K562 (cell line): ENCODE results near the gene KRTAP10-6. TPM values are rescaled to one million over a fixed set of nuclear protein-coding genes. Genes with fewer than 3 reads are reported as not detected.

Experiments used
- ATAC-seq: fragments of 200-7000 bp; cut with Tn5 transposase; 3 replicates; pipeline ENCODE4 v1.9.1; 2020; ENCODE audit warnings: moderate library complexity
- BruUV-seq: library from RNA; stranded (reverse); fragments of 400-500 nt; replicated peaks from 2 replicates; lab custom pipeline; 2021; lab: Mats Ljungman, UMichigan
- CTCF ChIA-PET: fragments of 300-600 bp; formaldehyde crosslinking; extraction: SDS; loops from one replicate; lab custom pipeline; 2021; ENCODE audit warnings: low intra/inter-chr PET ratio; lab: Yijun Ruan, JAX
- POLR2A ChIA-PET: fragments of 300-600, 350-650 bp; sonication (Branson Sonifier 250); formaldehyde crosslinking; extraction: SDS; loops from one replicate; lab custom pipeline; 2021; ENCODE audit warnings: antibody characterized with exemption, inconsistent platforms; lab: Yijun Ruan, JAX
- DNase-seq, 4 experiments: peaks; one replicate each; pipeline versions ENCODE4 v3.0.0 to v3.0.0-alpha.2; 2011 to 2018; ENCODE audit warnings: low spot score in 3 of 4, mixed read lengths in 3 of 4; ENCODE audit errors: extremely low read depth in 1 of 4
- FAIRE-seq: peaks from 2 replicates; lab custom pipeline; 2011; peaks lifted over from hg19 to GRCh38; lab: Jason Lieb, UNC
- H2AFZ ChIP-seq: 2 replicates; pipeline ENCODE4 v1.6.0; 2011; ENCODE audit warnings: low read depth, low read length, control low read depth, inconsistent platforms
- H3K27ac ChIP-seq: fragments of 200-600 bp; 3 replicates; pipeline ENCODE4 v1.8.0; 2011; ENCODE audit warnings: low read depth, mild to moderate bottlenecking, control low read depth, inconsistent platforms, low read length, moderate library complexity, mixed read lengths; ENCODE audit errors: extremely low read depth
- H3K27me3 ChIP-seq, 2 experiments: fragments of 300-600 bp in 1 of 2; 2 replicates in 1 of 2; 3 replicates in 1 of 2; pipeline versions ENCODE4 v1.6.0 to v1.8.0; 2011; ENCODE audit warnings: inconsistent platforms in 2 of 2, low read length in 2 of 2, mild to moderate bottlenecking in 1 of 2, mixed read lengths in 1 of 2, moderate library complexity in 1 of 2; ENCODE audit not compliant: control insufficient read depth in 2 of 2, insufficient read depth in 2 of 2
- H3K36me3 ChIP-seq: fragments of 300-600 bp; 3 replicates; pipeline ENCODE4 v1.8.0; 2011; ENCODE audit warnings: mild to moderate bottlenecking, low read length, inconsistent platforms; ENCODE audit not compliant: control insufficient read depth, insufficient read depth
- H3K4me1 ChIP-seq, 2 experiments: fragments of 200-600 bp in 1 of 2; replicated peaks in 1 of 2; 2 replicates in 1 of 2; 3 replicates in 1 of 2; pipeline versions ENCODE4 v1.5.1 to v1.8.0; 2011; ENCODE audit warnings: inconsistent platforms in 2 of 2, low read length in 2 of 2, mild to moderate bottlenecking in 1 of 2, mixed read lengths in 1 of 2, moderate library complexity in 1 of 2; ENCODE audit not compliant: control insufficient read depth in 2 of 2, insufficient read depth in 2 of 2
- H3K4me2 ChIP-seq: 2 replicates; pipeline ENCODE4 v1.6.1; 2011; ENCODE audit warnings: low read length, control low read depth, inconsistent platforms, mixed read lengths; ENCODE audit not compliant: insufficient read depth
- H3K4me3 ChIP-seq: fragments of 200-600 bp; sonication (generic), shearing (Covaris generic); 2 replicates; pipeline ENCODE4 v1.5.1; 2016; ENCODE audit warnings: control low read depth, inconsistent platforms
- H3K79me2 ChIP-seq: fragments of 200-600 bp; 3 replicates; pipeline ENCODE4 v1.8.0; 2011; ENCODE audit warnings: low read length, inconsistent platforms; ENCODE audit not compliant: control insufficient read depth, insufficient read depth
- H3K9ac ChIP-seq, 2 experiments: 2 replicates each; pipeline versions ENCODE4 v1.6.0 to v1.6.1; 2011; ENCODE audit warnings: low read depth in 2 of 2, low read length in 2 of 2, control low read depth in 1 of 2, inconsistent platforms in 1 of 2, mild to moderate bottlenecking in 1 of 2, mixed read lengths in 1 of 2; ENCODE audit not compliant: insufficient read depth in 1 of 2
- H3K9me1 ChIP-seq: one replicate; pipeline ENCODE4 v1.6.0; 2011; ENCODE audit warnings: inconsistent platforms, mild to moderate bottlenecking, low read length, moderate library complexity; ENCODE audit not compliant: control insufficient read depth, insufficient read depth
- H3K9me3 ChIP-seq: replicated peaks from 2 replicates; pipeline ENCODE4 v1.5.1; 2011; ENCODE audit warnings: low read depth, low read length, inconsistent platforms; ENCODE audit not compliant: control insufficient read depth, insufficient read depth
- H4K20me1 ChIP-seq: replicated peaks from 2 replicates; pipeline ENCODE4 v1.6.1; 2011; ENCODE audit warnings: low read length, inconsistent platforms, mixed read lengths; ENCODE audit not compliant: control insufficient read depth, insufficient read depth
- ARNT ChIP-seq, 2 experiments: fragments of 450-650 bp; IDR thresholded peaks; 2 replicates each; pipeline ENCODE4 v1.6.1; 2016; ENCODE audit warnings: mild to moderate bottlenecking in 1 of 2
- CHAMP1 ChIP-seq: fragments of 450-650 bp; IDR thresholded peaks from 2 replicates; pipeline ENCODE4 v1.6.1; 2016; ENCODE audit warnings: mild to moderate bottlenecking
- EWSR1 ChIP-seq: fragments of 450-650 bp; IDR thresholded peaks from 2 replicates; pipeline ENCODE4 v1.6.1; 2018; ENCODE audit warnings: borderline replicate concordance, mild to moderate bottlenecking, low read depth, moderate library complexity; ENCODE audit not compliant: partially characterized antibody
- FOXK1 ChIP-seq: sonication (generic); formaldehyde crosslinking; IDR thresholded peaks from 2 replicates; pipeline ENCODE4 v1.8.0; 2022; ENCODE audit warnings: missing genetic modification reagents, mild to moderate bottlenecking, borderline replicate concordance
- KAT7 ChIP-seq: sonication (generic); formaldehyde crosslinking; IDR thresholded peaks from 2 replicates; pipeline ENCODE4 v1.8.0; 2022; ENCODE audit warnings: missing genetic modification reagents, mild to moderate bottlenecking, borderline replicate concordance
- KDM4B ChIP-seq, 2 experiments: fragments of 450-650 bp in 1 of 2; sonication (generic) in 1 of 2; IDR thresholded peaks; 2 replicates each; pipeline ENCODE4 v1.6.1; 2016 to 2017; ENCODE audit warnings: borderline replicate concordance in 2 of 2, antibody characterized with exemption in 1 of 2, low read depth in 1 of 2, mild to moderate bottlenecking in 1 of 2
- NFYB ChIP-seq: IDR thresholded peaks from 2 replicates; pipeline ENCODE4 v1.6.1; 2011; ENCODE audit warnings: mild to moderate bottlenecking, moderate library complexity; ENCODE audit not compliant: insufficient read length; ENCODE audit errors: extremely low read depth
- PML ChIP-seq: IDR thresholded peaks from 2 replicates; pipeline ENCODE4 v1.6.1; 2012; ENCODE audit warnings: low read length, inconsistent platforms
- REST ChIP-seq, 2 experiments: fragments of 450-650 bp; formaldehyde crosslinking in 1 of 2; IDR thresholded peaks; 2 replicates each; pipeline versions ENCODE4 v1.4.0 to v1.6.1; 2014 to 2020; ENCODE audit warnings: mild to moderate bottlenecking in 2 of 2, borderline replicate concordance in 1 of 2, low read depth in 1 of 2
- TCF7 ChIP-seq: sonication (generic); IDR thresholded peaks from 2 replicates; pipeline ENCODE4 v1.6.1; 2016; ENCODE audit warnings: antibody characterized with exemption, borderline replicate concordance
- ZNF282 ChIP-seq: sonication (generic); formaldehyde crosslinking; IDR thresholded peaks from 2 replicates; pipeline ENCODE4 v1.8.1; 2023; ENCODE audit warnings: missing genetic modification reagents
- ZNF507 ChIP-seq: conservative IDR thresholded peaks from 2 replicates; pipeline ENCODE4 v1.6.1; 2017; ENCODE audit warnings: missing genetic modification characterization, missing compliant biosample characterization
- whole genome bisulfite sequencing: fragments of 100-300 bp; shearing (Covaris generic); methylation state at CpG from one replicate; pipeline ENCODE4 v1.1.6; 2016; ENCODE audit warnings: low coverage, mixed read lengths; ENCODE audit not compliant: insufficient coverage; ENCODE audit errors: missing lambda C conversion rate; 5-methylcytosine and 5-hydroxymethylcytosine counted together
- in situ Hi-C: fragments of 300-500 bp; cut with MboI; formaldehyde crosslinking; loops from 4 replicates; pipeline ENCODE4 v1.15.0; 2018; ENCODE audit warnings: inconsistent platforms, mixed read lengths
- intact Hi-C: fragments of 100-400 bp; cut with micrococcal nuclease; formaldehyde crosslinking; loops from 2 replicates; pipeline ENCODE4 v1.14.2; 2022
- polyA plus RNA-seq, 8 experiments: library from polyadenylated mRNA; depleted of rRNA in 4 of 8; stranded (reverse) in 5 of 8; unstranded in 3 of 8; fragments of >200 nt; fragmentation: Nextera tagmentation in 2 of 8; fragmentation: Illumina TruSeq in 1 of 8; extraction: Ambion mirVana in 2 of 8; extraction: Trizol in 1 of 8; gene quantifications; 2 replicates each; pipeline versions ENCODE4 v1.2.1 to v1.2.3, GENCODE V29; 2011 to 2014; ENCODE audit warnings: inconsistent platforms in 1 of 8, missing spikeins in 1 of 8
- total RNA-seq, 7 experiments: library from RNA; depleted of rRNA in 6 of 7; stranded (reverse); fragments of >200 nt in 6 of 7; fragmentation: Illumina TruSeq in 2 of 7; extraction: Trizol in 2 of 7; gene quantifications; 2 replicates each; pipeline versions ENCODE4 v1.2.1 to v1.2.3, GENCODE V29; 2011 to 2021; ENCODE audit warnings: low replicate concordance in 1 of 7

The KRTAP10-6 gene
- total and polyA plus RNA-seq, 9 of the 15 experiments (the other 6 are each of a cell fraction or from before 2014, with no cell fraction given): not detected

GRCh38 chr21:44616591-44616926 lies 24.3 kb upstream of the KRTAP10-6 start:
- ChIA-PET CTCF (no interaction called here), POLR2A (interaction anchor here (0.6 kb wide), 1 partner anchor 229 kb away, joined by 3 read pairs; no protein-coding TSS in a partner anchor)
- BruUV-seq: no TSS peak
- H3K27me3 ChIP-seq: peaks cover 14 to 44% of the 10 kb centered on the region in 2 experiments; a peak in 4 of 5 replicates
- FAIRE-seq: no peak
- no peak overlapping the region for H3K4me3 ChIP-seq
- peaks cover 0 to 10% of the 10 kb centered on the region in 2 experiments; a peak in 2 of 5 replicates for H3K4me1 ChIP-seq
- no peaks in the 10 kb centered on the region for H3K36me3 ChIP-seq
- DNase-seq: no peak
- H3K9me1 ChIP-seq: peaks cover 3% of the 10 kb centered on the region
- intact Hi-C loops (no loop called here), in situ Hi-C loops (no loop called here)
- H3K9me3 ChIP-seq: no peaks in the 10 kb centered on the region; the same call in 1 of the 2 replicates
- WGBS: under 1% methylated on average over 16 of the region's 16 CpGs
- H2AFZ ChIP-seq: no peak overlapping the region
- ATAC-seq: no peak
- H4K20me1 ChIP-seq: no peaks in the 10 kb centered on the region
- no peak overlapping the region for H3K27ac ChIP-seq
- no peak overlapping the region for H3K4me2 ChIP-seq
- no peaks in the 10 kb centered on the region for H3K79me2 ChIP-seq
- H3K9ac ChIP-seq: no peak overlapping the region
- no peak for TF ChIP-seq FOXK1 (CRISPR knock-in tag)
- TF ChIP-seq ZNF507 (tag): no peak
- TF ChIP-seq KDM4B (IDR thresholded peaks at IDR 0.05; ENCODE audit: borderline replicate concordance in 2 of 2, low read depth in 1 of 2): no peak
- TF ChIP-seq TCF7: no peak
- TF ChIP-seq REST (IDR thresholded peaks at IDR 0.05; ENCODE audit: borderline replicate concordance): no peak
- no peak for TF ChIP-seq REST (CRISPR knock-in tag; IDR thresholded peaks at IDR 0.05; ENCODE audit: low read depth)
- TF ChIP-seq CHAMP1: no peak
- TF ChIP-seq ZNF282 (CRISPR knock-in tag): no peak
- no peak for TF ChIP-seq NFYB
- TF ChIP-seq EWSR1: no peak
- no peak for TF ChIP-seq ARNT (IDR thresholded peaks at IDR 0.05)
- no peak for TF ChIP-seq KAT7
- no peak for TF ChIP-seq PML
